ENCODE data around the gene LMOD2. TPM values are rescaled to one million over a fixed set of nuclear protein-coding genes. Genes with fewer than 3 reads are reported as not detected.
A peak's percentile ranks its signal among the peaks of the same experiment; 100 is the strongest.

Gene LMOD2
- total RNA-seq, 1 donor from 2014 or later = not detected

GRCh38 chr7:123665896-123666295 is 10.2 kb downstream of the LMOD2 start:
- no peak for DNase-seq (ENCODE audit: low spot score in 2 of 2)
- FAIRE-seq = no peak

DNA sequence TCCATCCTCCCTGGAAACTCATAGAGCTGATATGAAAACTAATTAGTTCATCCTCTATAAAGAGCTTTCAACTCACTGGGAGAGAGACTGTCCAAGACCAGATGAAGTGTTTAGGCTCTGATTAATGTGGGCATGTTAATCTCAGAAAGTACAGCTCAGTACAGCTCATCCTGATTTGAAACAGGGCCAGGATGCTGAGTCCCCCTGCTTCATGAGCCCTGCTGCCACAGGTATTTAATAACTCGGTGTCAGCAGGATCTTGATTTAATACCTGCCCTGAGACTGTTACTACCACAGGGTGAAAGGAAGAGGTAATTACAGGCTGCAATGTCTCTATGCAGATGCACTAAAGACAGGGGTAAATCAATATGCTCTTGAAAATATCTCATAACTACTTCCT is 10.8 kb downstream of the LMOD2 start:
- FAIRE-seq = no peak
- DNase-seq (ENCODE audit: low spot score in 2 of 2) = no peak

GRCh38 chr7:123669485-123669884 is 13.8 kb downstream of the LMOD2 start:
- DNase-seq (ENCODE audit: low spot score in 2 of 2) (no peak), FAIRE-seq (no peak)

DNA sequence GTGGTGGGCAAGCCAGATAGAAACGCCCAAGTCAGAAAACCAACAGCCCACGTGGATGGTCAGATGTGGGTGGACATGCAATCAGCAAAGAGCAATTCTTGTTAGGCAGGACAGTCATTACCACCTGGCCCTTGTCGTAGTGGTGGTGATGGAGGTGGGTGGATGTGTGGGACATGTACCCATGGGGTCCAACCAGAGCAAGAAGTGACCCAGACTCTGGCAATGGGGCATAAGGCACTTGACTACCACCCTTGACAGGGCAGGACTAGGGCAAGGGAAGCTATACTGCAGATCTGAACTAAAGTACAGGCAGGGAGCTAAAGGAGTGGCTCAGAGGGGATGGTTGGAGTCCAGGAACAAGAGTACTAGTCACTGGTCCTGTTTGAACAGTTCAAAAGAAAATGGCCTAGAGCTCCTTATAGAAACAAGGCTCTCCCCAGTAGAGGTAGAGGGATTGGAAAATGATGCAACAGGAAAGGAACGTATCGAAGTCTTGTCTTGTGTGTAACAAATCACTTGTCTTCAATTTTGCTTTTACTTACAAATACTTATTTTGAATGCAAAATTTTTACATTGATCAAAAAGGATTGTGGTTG is 17.6 kb downstream of the LMOD2 start:
- no peak for FAIRE-seq
- DNase-seq (ENCODE audit: low spot score in 2 of 2) = no peak

GRCh38 chr7:123673752-123674398 is 18.2 kb downstream of the LMOD2 start:
- DNase-seq (ENCODE audit: low spot score in 2 of 2) (no peak), FAIRE-seq (no peak)

DNA sequence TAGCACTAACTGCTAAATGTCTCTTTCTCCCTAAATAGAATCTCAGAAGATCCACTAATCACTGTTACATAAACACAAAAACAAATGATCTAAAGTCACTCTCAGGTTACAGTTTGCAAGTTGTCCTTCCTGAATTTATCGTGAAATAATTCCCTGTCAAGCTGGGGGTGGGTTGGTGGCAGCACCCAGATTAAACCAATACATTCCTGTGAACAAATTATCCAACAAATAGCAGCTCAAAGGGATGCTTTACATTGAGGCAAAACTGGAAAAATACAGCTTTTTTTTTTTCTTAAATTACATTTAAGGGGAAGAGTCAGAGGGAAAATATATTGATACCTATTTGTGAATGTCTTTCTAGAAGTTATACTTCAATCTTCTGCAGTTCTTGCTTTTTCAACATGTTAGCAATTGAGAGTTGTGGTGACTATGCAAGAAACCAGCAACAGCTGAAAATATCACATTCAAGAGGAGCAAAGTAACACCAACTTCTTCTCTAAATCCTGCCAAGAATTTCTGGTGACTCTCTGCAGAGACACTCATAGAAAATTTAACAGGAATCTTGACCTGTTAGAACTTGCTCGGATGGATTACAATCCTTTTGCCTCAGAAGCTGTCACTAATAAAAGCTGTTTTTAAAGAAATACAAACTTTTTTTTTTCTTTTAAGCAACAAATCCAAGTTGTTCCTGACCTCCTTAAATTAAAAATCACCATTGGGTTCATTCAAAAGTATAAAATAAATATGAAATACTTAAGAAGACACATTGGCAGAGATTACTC is 18.9 kb downstream of the LMOD2 start:
- FAIRE-seq (no peak), DNase-seq (ENCODE audit: low spot score in 2 of 2) (no peak)

DNA sequence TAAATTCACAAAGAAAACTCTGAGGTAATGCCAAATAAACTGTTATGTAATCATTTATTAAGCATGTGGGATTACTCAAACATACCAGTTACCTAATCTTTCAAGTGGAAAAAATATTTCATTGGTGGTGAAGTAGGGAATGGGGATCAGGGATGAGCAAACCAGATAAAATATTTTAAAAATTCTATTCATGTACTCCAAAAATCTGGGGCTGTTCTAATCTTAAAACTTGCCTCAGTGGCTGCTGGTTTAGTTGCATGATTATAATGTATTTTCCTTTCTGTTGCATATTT is 19.5 kb downstream of the LMOD2 start:
- DNase-seq (ENCODE audit: low spot score in 2 of 2) = no peak
- no peak for FAIRE-seq

GRCh38 chr7:123677061-123677715 is 21.5 kb downstream of the LMOD2 start:
- DNase-seq (ENCODE audit: low spot score in 2 of 2) (no peak), FAIRE-seq (no peak)

- no peak for FAIRE-seq
- no peak for DNase-seq (ENCODE audit: low spot score in 2 of 2)
Observed at GRCh38 chr7:123679614-123680013, 23.9 kb downstream of the LMOD2 start.

DNA sequence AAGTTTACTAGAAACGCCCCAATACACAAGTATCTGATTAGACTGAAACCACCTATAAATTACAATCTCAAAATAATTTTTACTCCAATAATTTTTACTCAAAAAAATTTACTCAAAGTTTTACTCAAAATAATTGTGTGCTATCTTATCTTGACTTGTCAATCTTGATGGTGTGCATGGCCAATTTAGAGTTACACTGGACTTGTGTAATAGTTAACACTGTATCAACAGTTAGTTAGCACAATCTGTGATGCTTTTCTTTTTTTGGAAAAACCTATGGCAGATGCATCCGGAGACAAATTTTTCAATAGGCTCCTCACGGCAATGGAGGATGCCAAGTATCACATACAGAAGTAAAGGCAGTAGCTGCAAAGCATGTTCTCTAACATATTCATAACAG is 24.9 kb downstream of the LMOD2 start:
- DNase-seq (ENCODE audit: low spot score in 2 of 2) (no peak), FAIRE-seq (no peak)

DNA sequence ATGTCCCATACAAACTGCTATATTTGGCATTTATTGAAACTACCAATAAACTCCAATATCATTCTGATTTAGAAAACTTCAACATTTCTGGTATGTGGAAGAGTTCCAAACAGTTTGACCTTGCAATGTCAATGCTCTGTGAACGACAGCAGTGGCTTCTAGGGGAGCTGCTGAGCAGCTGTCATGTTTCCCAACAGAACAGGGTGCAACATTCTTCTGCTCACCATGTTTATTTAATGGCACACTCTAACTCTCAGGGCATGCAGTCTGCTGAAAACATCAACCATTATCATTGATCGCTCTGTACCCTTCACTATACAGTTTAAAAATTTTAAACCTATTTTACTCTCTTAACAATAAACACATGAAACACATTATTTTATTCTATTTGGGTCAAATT is 25.9 kb downstream of the LMOD2 start:
- FAIRE-seq = no peak

GRCh38 chr7:123682690-123683089 is 27.0 kb downstream of the LMOD2 start:
- FAIRE-seq = peak; percentile 92

More for the DNA sequence above, 25.9 kb downstream of the LMOD2 start:
- no peak for DNase-seq (ENCODE audit: low spot score in 2 of 2)

DNA sequence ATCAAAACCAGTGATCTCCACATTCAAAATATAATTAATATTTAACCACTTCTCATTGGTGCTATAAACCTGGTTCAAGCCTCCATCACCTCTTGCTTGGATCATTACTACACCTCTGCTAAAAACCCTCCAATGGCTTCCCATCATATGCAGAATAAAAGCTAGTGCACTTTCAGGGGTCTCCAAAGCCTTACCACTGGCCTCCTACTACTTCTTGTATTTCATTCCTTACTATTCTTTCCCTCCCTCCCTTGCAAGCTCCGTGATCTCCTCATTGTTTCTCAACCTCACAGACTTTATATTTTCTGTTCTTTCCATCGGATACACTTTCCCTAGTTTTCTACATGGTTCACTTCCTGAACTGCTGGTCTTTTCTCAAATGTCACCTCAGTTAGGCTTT is 31.5 kb downstream of the LMOD2 start:
- FAIRE-seq (no peak), DNase-seq (ENCODE audit: low spot score in 2 of 2) (no peak)

More at GRCh38 chr7:123682690-123683089, 27.0 kb downstream of the LMOD2 start:
- no peak for DNase-seq (ENCODE audit: low spot score in 2 of 2)

GRCh38 chr7:123687727-123688126 is 32.1 kb downstream of the LMOD2 start:
- DNase-seq (ENCODE audit: low spot score in 2 of 2) = no peak
- no peak for FAIRE-seq

- no peak for FAIRE-seq
- DNase-seq (ENCODE audit: low spot score in 2 of 2) = no peak
Observed at GRCh38 chr7:123689250-123689649, 33.6 kb downstream of the LMOD2 start.

- no peak for DNase-seq (ENCODE audit: low spot score in 2 of 2)
- FAIRE-seq = no peak
Observed at GRCh38 chr7:123690550-123690949, 34.9 kb downstream of the LMOD2 start.

GRCh38 chr7:123692471-123692877 is 36.8 kb downstream of the LMOD2 start:
- no peak for FAIRE-seq
- no peak for DNase-seq (ENCODE audit: low spot score in 2 of 2)

DNA sequence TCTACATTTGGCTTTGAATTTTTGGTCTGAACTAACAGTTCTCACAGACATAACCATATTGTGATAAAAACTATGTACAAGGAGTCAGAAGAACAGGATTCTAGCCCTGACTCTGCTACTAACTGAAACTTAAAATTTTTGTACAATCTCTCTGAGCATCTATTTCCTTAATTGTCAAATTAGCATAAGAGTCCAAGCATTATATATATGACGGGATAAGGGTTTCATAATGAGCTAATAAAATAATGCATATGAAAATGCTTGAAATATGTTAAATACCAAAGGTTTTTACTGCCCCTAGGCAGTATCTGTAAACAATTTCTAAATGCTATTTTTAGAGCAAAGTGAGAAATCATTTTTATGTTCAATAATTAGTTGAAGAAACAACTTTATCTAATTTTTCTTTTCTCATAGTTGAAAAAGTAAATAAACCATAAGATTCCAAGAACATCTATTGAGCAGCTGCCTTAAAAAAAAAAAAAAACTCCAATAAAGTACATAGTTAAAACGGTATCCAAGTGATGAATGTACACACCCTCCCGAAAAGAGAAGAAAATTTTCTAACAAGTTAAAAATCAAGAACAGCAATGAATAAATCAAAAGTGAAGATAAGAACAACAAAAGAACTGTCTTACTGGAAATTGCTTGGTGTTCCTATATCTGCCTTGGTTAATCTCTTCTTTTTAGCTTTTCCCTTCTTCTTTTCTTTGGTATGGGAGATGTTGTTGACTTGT is 40.4 kb downstream of the LMOD2 start:
- DNase-seq (ENCODE audit: low spot score in 2 of 2) (no peak), FAIRE-seq (peak; percentile 30)

DNA sequence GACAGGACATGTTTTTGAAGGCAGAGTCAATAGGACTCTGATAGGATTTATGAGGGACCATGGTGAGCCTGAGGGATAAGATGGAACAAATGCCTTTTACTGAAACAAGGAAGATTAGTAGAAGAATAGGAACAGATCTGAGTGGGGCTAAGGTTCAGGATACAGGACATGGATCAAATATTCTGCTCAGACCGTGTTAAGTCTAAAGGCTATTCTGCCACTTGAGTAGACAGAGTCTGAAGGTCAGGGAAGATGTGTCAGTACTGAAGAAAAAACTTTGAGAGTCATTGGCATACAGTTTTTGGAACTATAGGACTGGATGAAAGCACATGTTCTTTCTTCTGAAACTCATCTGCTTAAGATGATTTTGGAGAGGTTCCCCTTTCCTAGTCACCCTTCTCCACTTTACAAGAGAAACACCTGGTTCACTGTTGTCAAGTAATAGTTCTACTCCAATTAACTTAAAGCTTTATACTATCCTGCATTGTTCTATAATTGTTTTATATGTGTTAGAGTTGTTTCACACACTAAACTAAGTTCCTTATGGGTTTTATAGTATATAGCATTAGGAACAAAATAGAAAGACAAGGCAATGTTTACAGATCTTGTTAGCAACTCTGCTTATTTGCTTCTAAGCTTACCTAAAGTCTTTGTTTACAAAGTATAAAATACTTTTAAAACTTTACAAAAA is 49.7 kb downstream of the LMOD2 start:
- DNase-seq (ENCODE audit: low spot score in 2 of 2) = no peak
- no peak for FAIRE-seq

DNA sequence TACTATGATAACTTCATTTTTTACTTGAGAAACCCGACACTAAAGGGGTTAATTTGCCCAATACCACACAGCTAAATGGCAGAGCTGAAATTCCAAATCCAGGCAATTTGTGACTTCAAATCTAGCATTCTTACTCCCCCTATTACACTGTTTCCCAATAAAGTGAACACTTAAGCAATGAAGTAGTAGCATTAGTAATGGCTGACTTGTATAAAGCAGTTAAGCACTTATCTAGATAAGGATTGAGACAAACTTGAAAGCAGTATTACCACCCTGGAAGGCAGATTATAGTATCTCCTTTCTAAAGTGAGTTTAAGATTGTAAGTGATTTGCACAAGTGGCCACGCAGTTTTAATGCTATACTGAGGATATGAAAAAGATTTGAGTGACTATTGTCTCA is 53.9 kb downstream of the LMOD2 start:
- DNase-seq (ENCODE audit: low spot score in 2 of 2) (no peak), FAIRE-seq (no peak)
